Neutrophil (primary cell): ENCODE data around the gene VWA8.

Experiments
- H3K27ac ChIP-seq: fragments of 200-600 bp; sonication (generic); 2 replicates; pipeline ENCODE4 v1.5.1; 2016; ENCODE audit warnings: mild to moderate bottlenecking, moderate library complexity
- H3K27me3 ChIP-seq: fragments of 200-600 bp; sonication (generic); 2 replicates; pipeline ENCODE4 v1.6.0; 2016; ENCODE audit warnings: mild to moderate bottlenecking
- H3K36me3 ChIP-seq: fragments of 200-600 bp; sonication (generic); 2 replicates; pipeline ENCODE4 v1.5.1; 2017
- H3K4me1 ChIP-seq, 2 experiments: fragments of 200-600 bp in 1 of 2; sonication (generic) in 1 of 2; 1 replicate in 1 of 2; 2 replicates in 1 of 2; pipeline versions ENCODE4 v1.5.1 to v1.6.1; 2013 to 2016; ENCODE audit warnings: low read depth in 1 of 2, low read length in 1 of 2, mild to moderate bottlenecking in 1 of 2, moderate library complexity in 1 of 2; ENCODE audit not compliant: control insufficient read depth in 1 of 2, insufficient read depth in 1 of 2
- H3K4me3 ChIP-seq, 2 experiments: fragments of 200-600 bp in 1 of 2; sonication (generic) in 1 of 2; 1 replicate in 1 of 2; 2 replicates in 1 of 2; pipeline ENCODE4 v1.5.1; 2013 to 2016; ENCODE audit warnings: low read depth in 1 of 2, low read length in 1 of 2, mild to moderate bottlenecking in 1 of 2, moderate library complexity in 1 of 2
- H3K9me3 ChIP-seq: fragments of 200-600 bp; sonication (generic); 2 replicates; pipeline ENCODE4 v1.5.1; 2016
- CTCF ChIP-seq: fragments of 200-600 bp; sonication (generic); IDR thresholded peaks from 2 replicates; pipeline ENCODE4 v1.5.1; 2016; ENCODE audit warnings: antibody characterized with exemption

The VWA8 gene

DNA sequence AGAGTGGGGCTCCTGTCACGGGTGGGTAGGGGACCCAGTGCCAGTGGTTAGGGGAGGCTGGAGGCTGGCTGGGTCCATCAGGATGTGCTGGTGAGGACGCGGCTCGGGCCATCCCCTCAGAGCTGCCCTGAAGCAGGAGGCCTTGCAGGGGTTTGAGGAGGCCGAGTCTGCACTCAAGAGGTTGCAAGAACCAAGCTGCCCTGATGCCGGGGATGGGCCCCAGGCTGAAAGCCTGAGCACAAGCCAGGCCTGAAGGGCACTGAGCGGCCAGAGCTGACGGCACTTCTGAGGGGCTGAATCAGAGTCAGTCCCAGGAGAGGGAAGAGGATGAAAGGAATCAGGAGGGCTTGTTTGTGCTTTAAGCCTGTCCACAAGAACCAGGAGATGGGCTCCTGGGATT, 410.6 kb downstream of the VWA8 start:
- TF ChIP-seq CTCF, result no peak
- Histone ChIP-seq H3K9me3 (no peaks in the 10 kb centered on the region), H3K36me3 (no peaks in the 10 kb centered on the region), H3K27me3 (no peaks in the 10 kb centered on the region), H3K4me3 (no peak overlapping the region), H3K4me1 (no peaks in the 10 kb centered on the region), H3K27ac (no peak overlapping the region)

DNA sequence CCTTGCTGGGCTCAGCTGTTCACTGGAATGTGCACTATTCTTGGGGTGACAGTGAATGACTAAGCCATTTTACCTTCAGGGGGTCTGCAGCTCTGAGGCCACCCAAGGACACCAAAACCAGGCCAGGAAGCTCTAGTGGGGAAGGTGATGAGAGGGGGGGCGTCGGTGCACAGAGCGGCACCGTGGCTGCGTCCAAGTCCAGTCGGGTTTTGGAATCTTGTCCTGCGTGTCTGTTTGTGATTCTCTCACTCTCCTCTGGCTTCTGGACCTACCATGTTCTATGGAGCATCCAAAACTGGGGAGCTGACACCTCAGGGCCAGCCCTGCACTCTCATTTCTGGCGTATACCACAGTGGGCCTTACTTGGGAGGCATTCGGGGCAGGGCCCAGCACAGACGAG, 411.4 kb downstream of the VWA8 start:
- Histone ChIP-seq H3K36me3 (no peaks in the 10 kb centered on the region), H3K27ac (no peak overlapping the region), H3K4me1 (no peaks in the 10 kb centered on the region), H3K27me3 (no peaks in the 10 kb centered on the region), H3K4me3 (no peak overlapping the region), H3K9me3 (no peaks in the 10 kb centered on the region)
- TF ChIP-seq CTCF, result no peak

GRCh38 chr13:41548910-41549309, 412.0 kb downstream of the VWA8 start:
- no peaks in the 10 kb centered on the region for H3K4me1 ChIP-seq
- no peaks in the 10 kb centered on the region for H3K27me3 ChIP-seq
- H3K36me3 ChIP-seq, result no peaks in the 10 kb centered on the region
- H3K27ac ChIP-seq, result no peak overlapping the region
- TF ChIP-seq CTCF, result no peak
- H3K9me3 ChIP-seq, result no peaks in the 10 kb centered on the region
- H3K4me3 ChIP-seq, result no peak overlapping the region

- Histone ChIP-seq H3K36me3 (no peaks in the 10 kb centered on the region), H3K27ac (no peak overlapping the region), H3K27me3 (no peaks in the 10 kb centered on the region), H3K4me1 (no peaks in the 10 kb centered on the region), H3K4me3 (no peak overlapping the region), H3K9me3 (no peaks in the 10 kb centered on the region)
- TF ChIP-seq CTCF, result no peak
Measured at GRCh38 chr13:41548031-41548430, 412.9 kb downstream of the VWA8 start.

DNA sequence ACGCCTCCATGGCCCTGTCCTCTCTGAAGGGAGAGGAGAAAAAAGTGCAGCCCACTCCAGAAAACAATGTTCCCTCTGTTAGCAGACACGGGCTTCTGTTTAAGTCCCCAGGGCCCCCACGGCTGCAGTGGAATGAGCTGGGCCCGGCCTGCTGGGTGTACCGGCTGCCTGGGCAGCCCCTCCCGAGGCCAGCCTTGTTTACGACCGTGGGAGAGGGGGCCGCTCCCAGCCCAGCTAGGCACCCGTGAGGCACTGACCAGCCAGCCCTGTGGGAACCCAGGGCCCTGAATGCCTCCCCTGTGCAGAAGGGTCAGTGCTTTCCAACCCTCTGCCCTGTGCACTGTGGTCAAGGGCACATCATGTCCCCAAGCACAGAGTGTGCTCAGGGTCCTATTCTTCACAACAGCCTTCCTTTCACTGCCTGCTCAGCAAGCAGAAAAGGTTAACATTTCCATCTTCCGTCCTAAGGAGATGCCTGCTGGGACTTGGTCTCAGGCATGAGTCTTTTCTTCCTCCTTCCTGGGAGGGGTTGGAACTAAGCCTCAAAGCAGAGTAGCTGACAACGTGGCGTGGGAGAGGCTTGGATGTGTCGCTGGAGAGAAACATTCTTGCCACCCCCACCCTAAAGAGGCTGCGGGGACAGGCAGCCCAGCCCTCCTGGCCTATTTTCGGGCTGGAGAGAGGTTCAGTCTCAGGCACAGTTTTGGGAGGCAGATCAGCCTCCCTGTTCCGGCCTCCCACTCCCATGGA, 413.5 kb downstream of the VWA8 start:
- no peak overlapping the region for H3K27ac ChIP-seq
- H3K36me3 ChIP-seq, result no peaks in the 10 kb centered on the region
- peaks cover under 1% of the 10 kb centered on the region for H3K9me3 ChIP-seq
- TF ChIP-seq CTCF, result no peak
- H3K4me1 ChIP-seq, result no peaks in the 10 kb centered on the region
- H3K4me3 ChIP-seq, result no peak overlapping the region
- H3K27me3 ChIP-seq, result no peaks in the 10 kb centered on the region
